ENCODE results near the gene MYOM3. TPM values are rescaled to one million over a fixed set of nuclear protein-coding genes. Genes with fewer than 3 reads are reported as not detected.

The MYOM3 gene
- total and polyA plus RNA-seq, 8 donors, result 0.06 to 0.52 (median 0.27) TPM; not detected in 1

- Histone ChIP-seq H3K27ac (no peak overlapping the region), H3K27me3 (peaks cover 0 to 4% of the 10 kb centered on the region in 2 donors), H3K4me1 (no peaks in the 10 kb centered on the region), H3K9me3 (no peaks in the 10 kb centered on the region), H3K36me3 (no peaks in the 10 kb centered on the region), H3K4me3 (no peak overlapping the region)
- intact Hi-C loops (cut with DNase I), result no loop called here
- DNase-seq, result no peak
- TF ChIP-seq CTCF (IDR thresholded peaks at IDR 0.05), result no peak
- ATAC-seq, result no peak
Observed at GRCh38 chr1:24065304-24065703, 46.6 kb downstream of the MYOM3 start.

GRCh38 chr1:24062221-24062620 is 49.7 kb downstream of the MYOM3 start:
- Histone ChIP-seq H3K27me3 (no peaks in the 10 kb centered on the region), H3K9me3 (no peaks in the 10 kb centered on the region), H3K4me1 (no peaks in the 10 kb centered on the region), H3K27ac (no peak overlapping the region), H3K4me3 (no peak overlapping the region), H3K36me3 (no peaks in the 10 kb centered on the region)
- ATAC-seq (no peak), DNase-seq (no peak)
- intact Hi-C loops (cut with DNase I), result no loop called here
- no peak for TF ChIP-seq CTCF (IDR thresholded peaks at IDR 0.05)

- ATAC-seq (no peak), DNase-seq (no peak)
- no peaks in the 10 kb centered on the region for H3K4me1 ChIP-seq
- intact Hi-C loops (cut with DNase I), result no loop called here
- no peak for TF ChIP-seq CTCF (IDR thresholded peaks at IDR 0.05)
- no peak overlapping the region for H3K27ac ChIP-seq
- H3K36me3 ChIP-seq, result no peaks in the 10 kb centered on the region
- no peaks in the 10 kb centered on the region for H3K27me3 ChIP-seq
- H3K9me3 ChIP-seq, result no peaks in the 10 kb centered on the region
- no peak overlapping the region for H3K4me3 ChIP-seq
Observed at GRCh38 chr1:24060482-24060881, 51.5 kb downstream of the MYOM3 start.

GRCh38 chr1:24058671-24059455 is 53.1 kb downstream of the MYOM3 start:
- no peak overlapping the region for H3K4me3 ChIP-seq
- DNase-seq (no peak), ATAC-seq (no peak)
- H3K27me3 ChIP-seq, result no peaks in the 10 kb centered on the region
- H3K4me1 ChIP-seq, result no peaks in the 10 kb centered on the region
- intact Hi-C loops (cut with DNase I), result no loop called here
- H3K36me3 ChIP-seq, result no peaks in the 10 kb centered on the region
- no peaks in the 10 kb centered on the region for H3K9me3 ChIP-seq
- H3K27ac ChIP-seq, result no peak overlapping the region
- no peak for TF ChIP-seq CTCF (IDR thresholded peaks at IDR 0.05)

GRCh38 chr1:24057171-24057570 is 54.8 kb downstream of the MYOM3 start:
- Histone ChIP-seq H3K27me3 (no peaks in the 10 kb centered on the region), H3K9me3 (no peaks in the 10 kb centered on the region), H3K36me3 (no peaks in the 10 kb centered on the region), H3K27ac (no peak overlapping the region), H3K4me1 (peaks cover 0 to 3% of the 10 kb centered on the region in 2 donors), H3K4me3 (no peak overlapping the region)
- intact Hi-C loops (cut with DNase I), result no loop called here
- no peak for DNase-seq
- no peak for ATAC-seq
- no peak for TF ChIP-seq CTCF (IDR thresholded peaks at IDR 0.05)
